Raji (cell line): Measurements from ENCODE around the gene GRM1.

ENCODE experiments used
- POLR2A ChIP-seq: IDR thresholded peaks from 2 replicates; pipeline ENCODE4 v1.6.1; 2011; ENCODE audit warnings: low read depth, low read length, control low read depth; ENCODE audit not compliant: insufficient read depth

Gene GRM1

GRCh38 chr6:146408583-146408982, 379.7 kb downstream of the GRM1 start:
- no peak for TF ChIP-seq POLR2A

- TF ChIP-seq POLR2A, result no peak
Measured at GRCh38 chr6:146410851-146411595, 382.2 kb downstream of the GRM1 start.

GRCh38 chr6:146419576-146419975, 390.7 kb downstream of the GRM1 start:
- no peak for TF ChIP-seq POLR2A

GRCh38 chr6:146420255-146420654, 391.4 kb downstream of the GRM1 start:
- TF ChIP-seq POLR2A, result no peak

- no peak for TF ChIP-seq POLR2A
Measured at GRCh38 chr6:146422789-146423375, 394.0 kb downstream of the GRM1 start.

GRCh38 chr6:146423452-146423851, 394.6 kb downstream of the GRM1 start:
- no peak for TF ChIP-seq POLR2A

GRCh38 chr6:146426516-146426915, 397.7 kb downstream of the GRM1 start:
- no peak for TF ChIP-seq POLR2A

- no peak for TF ChIP-seq POLR2A
Measured at GRCh38 chr6:146429831-146430230, 401.0 kb downstream of the GRM1 start.

GRCh38 chr6:146433881-146434731, 405.2 kb downstream of the GRM1 start:
- TF ChIP-seq POLR2A, result no peak

GRCh38 chr6:146434732-146435390, 406.0 kb downstream of the GRM1 start:
- no peak for TF ChIP-seq POLR2A

GRCh38 chr6:146441907-146442306, 413.0 kb downstream of the GRM1 start:
- TF ChIP-seq POLR2A, result no peak

GRCh38 chr6:146444189-146444588, 415.3 kb downstream of the GRM1 start:
- no peak for TF ChIP-seq POLR2A

- TF ChIP-seq POLR2A, result no peak
Measured at GRCh38 chr6:146445233-146445632, 416.4 kb downstream of the GRM1 start.

- TF ChIP-seq POLR2A, result no peak
Measured at GRCh38 chr6:146456886-146457285, 428.0 kb downstream of the GRM1 start.

- TF ChIP-seq POLR2A, result no peak
Measured at GRCh38 chr6:146460941-146461340, 432.1 kb downstream of the GRM1 start.
